ENCODE results near the gene KDM6A. TPM values are rescaled to one million over a fixed set of nuclear protein-coding genes. Genes with fewer than 3 reads are reported as not detected.

KDM6A gene
- total RNA-seq, 4 donors from 2014 or later: 42.5 to 163 (median 91.8) TPM

DNA sequence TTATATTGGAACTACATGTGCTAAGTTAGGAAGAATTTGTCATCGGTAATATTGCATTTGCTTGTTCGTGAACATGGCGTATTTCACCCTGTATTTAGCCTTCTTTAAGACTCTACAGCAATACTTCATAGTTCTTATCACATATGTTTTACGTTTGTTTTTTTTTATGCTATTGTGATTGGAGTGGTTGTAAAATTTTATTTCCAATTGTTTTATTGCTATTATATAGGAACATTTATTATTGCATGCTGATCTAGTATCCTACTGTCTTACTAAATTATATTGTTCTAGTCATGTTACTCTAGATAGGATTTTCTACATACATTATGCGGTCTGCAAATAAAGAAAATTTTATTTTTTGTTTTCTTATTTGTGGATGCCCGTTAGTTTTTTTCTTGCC, 107.4 kb downstream of the KDM6A start:
- in situ Hi-C loops (cut with MboI; ENCODE audit: low pct_ligation_motif_present in 1 of 4, low pct_unique_long_range_greater_than_20kb in 1 of 4, low sequenced_read_pairs in 3 of 4): no loop called here
- WGBS, 2 donors (ENCODE audit: low coverage in 1 of 2): 68 to 69% methylated on average over 5 to 6 of the region's 6 CpGs
- DNase-seq: no peak
- no peak overlapping the region for H3K4me3 ChIP-seq
- H3K27ac ChIP-seq: no peak overlapping the region
- intact Hi-C loops (cut with DNase I; ENCODE audit: low total_unique reads): no loop called here
- H3K4me1 ChIP-seq: peaks cover 0 to 8% (median 3%) of the 10 kb centered on the region in 4 donors
- TF ChIP-seq POLR2A (IDR thresholded peaks at IDR 0.05) (no peak), EP300 (IDR thresholded peaks at IDR 0.05; ENCODE audit: low read depth) (no peak), POLR2AphosphoS5 (IDR thresholded peaks at IDR 0.05) (no peak)
- TF ChIP-seq, protein P1, sequence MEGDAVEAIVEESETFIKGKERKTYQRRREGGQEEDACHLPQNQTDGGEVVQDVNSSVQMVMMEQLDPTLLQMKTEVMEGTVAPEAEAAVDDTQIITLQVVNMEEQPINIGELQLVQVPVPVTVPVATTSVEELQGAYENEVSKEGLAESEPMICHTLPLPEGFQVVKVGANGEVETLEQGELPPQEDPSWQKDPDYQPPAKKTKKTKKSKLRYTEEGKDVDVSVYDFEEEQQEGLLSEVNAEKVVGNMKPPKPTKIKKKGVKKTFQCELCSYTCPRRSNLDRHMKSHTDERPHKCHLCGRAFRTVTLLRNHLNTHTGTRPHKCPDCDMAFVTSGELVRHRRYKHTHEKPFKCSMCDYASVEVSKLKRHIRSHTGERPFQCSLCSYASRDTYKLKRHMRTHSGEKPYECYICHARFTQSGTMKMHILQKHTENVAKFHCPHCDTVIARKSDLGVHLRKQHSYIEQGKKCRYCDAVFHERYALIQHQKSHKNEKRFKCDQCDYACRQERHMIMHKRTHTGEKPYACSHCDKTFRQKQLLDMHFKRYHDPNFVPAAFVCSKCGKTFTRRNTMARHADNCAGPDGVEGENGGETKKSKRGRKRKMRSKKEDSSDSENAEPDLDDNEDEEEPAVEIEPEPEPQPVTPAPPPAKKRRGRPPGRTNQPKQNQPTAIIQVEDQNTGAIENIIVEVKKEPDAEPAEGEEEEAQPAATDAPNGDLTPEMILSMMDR (IDR thresholded peaks at IDR 0.05): no peak
- no peaks in the 10 kb centered on the region for H3K9me3 ChIP-seq
- no peaks in the 10 kb centered on the region for H3K36me3 ChIP-seq
- H3K27me3 ChIP-seq: no peaks in the 10 kb centered on the region

DNA sequence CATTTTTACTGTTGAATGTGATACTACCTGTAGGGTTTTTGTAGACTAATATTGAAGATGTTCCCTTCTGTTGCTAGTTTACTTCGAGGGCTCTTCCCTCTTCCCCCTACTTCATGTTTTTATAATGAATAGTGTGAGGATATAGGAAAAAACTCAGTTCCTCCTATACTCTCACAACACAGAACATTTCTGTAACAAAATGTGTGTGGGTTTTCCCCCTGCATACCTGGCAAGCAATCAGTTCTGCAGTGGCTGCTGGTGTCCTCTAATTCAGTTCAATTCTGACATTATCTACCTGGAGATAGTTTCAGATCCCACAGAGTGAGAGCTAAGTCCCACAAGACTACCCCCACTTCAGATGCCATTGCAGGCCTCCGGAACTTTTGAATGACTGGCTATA, 107.9 kb downstream of the KDM6A start:
- H3K36me3 ChIP-seq: no peaks in the 10 kb centered on the region
- H3K4me1 ChIP-seq: peaks cover 0 to 5% (median under 1%) of the 10 kb centered on the region in 4 donors
- 85% methylated on average over 2 of the region's 2 CpGs; no CpG with 5 or more reads in 1 of the 2 donors for WGBS, 2 donors (ENCODE audit: low coverage in 1 of 2)
- no peaks in the 10 kb centered on the region for H3K27me3 ChIP-seq
- DNase-seq: no peak
- H3K9me3 ChIP-seq: no peaks in the 10 kb centered on the region
- no peak overlapping the region for H3K27ac ChIP-seq
- no peak overlapping the region for H3K4me3 ChIP-seq
- TF ChIP-seq, protein P1 (IDR thresholded peaks at IDR 0.05): no peak
- TF ChIP-seq POLR2AphosphoS5 (IDR thresholded peaks at IDR 0.05) (no peak), EP300 (IDR thresholded peaks at IDR 0.05; ENCODE audit: low read depth) (no peak), POLR2A (IDR thresholded peaks at IDR 0.05) (no peak)
- intact Hi-C loops (cut with DNase I; ENCODE audit: low total_unique reads): no loop called here
- in situ Hi-C loops (cut with MboI; ENCODE audit: low pct_ligation_motif_present in 1 of 4, low pct_unique_long_range_greater_than_20kb in 1 of 4, low sequenced_read_pairs in 3 of 4): no loop called here

DNA sequence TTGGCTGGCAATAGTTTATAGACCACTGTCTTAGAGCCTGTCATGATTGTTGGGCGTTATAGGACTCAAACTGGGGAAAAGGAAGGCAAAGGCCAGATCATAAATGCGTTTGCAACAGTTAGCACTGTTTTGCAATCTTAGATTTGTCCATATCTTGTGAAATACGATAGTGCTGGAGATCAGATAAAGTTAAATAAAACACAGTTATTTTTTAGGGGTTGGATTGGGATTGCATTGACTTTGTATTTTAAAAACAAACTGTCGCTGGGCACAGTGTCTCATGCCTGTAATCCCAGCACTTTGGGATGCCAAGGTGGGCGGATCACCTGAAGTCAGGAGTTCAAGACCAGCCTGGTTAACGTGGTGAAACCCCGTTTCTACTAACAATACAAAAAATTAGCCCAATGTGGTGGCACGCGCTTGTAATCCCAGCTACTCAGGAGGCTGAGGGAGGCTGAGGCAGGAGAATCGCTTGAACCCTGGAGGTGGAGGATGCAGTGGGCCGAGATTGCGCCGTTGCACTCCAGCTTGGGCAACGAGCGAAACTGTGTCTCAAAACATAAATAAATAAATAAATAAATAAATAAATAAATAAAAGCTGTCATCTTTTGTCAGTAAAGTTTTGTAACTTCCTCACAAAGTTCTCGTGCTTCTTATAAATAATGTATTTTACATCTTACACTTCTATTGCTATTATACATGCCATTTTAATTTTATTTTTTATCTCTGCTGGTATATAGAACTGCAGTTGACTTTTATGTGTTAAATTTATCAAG, 117.2 kb downstream of the KDM6A start:
- no peak for DNase-seq
- WGBS, 2 donors (ENCODE audit: low coverage in 1 of 2): 65 to 93% methylated on average over 4 to 16 of the region's 16 CpGs
- Histone ChIP-seq H3K4me3 (no peak overlapping the region), H3K27ac (no peak overlapping the region), H3K4me1 (peaks cover 0 to 3% (median 0%) of the 10 kb centered on the region in 4 donors), H3K27me3 (no peaks in the 10 kb centered on the region), H3K9me3 (no peaks in the 10 kb centered on the region), H3K36me3 (no peaks in the 10 kb centered on the region)
- TF ChIP-seq POLR2AphosphoS5 (IDR thresholded peaks at IDR 0.05) (no peak), EP300 (IDR thresholded peaks at IDR 0.05; ENCODE audit: low read depth) (no peak), POLR2A (IDR thresholded peaks at IDR 0.05) (no peak)
- TF ChIP-seq, protein P1 (IDR thresholded peaks at IDR 0.05): no peak
- intact Hi-C loops (cut with DNase I; ENCODE audit: low total_unique reads): loop anchor here (10.0 kb wide), 1 partner anchor 45 kb away; no protein-coding TSS in a partner anchor
- in situ Hi-C loops (cut with MboI; ENCODE audit: low pct_ligation_motif_present in 1 of 4, low pct_unique_long_range_greater_than_20kb in 1 of 4, low sequenced_read_pairs in 3 of 4): no loop called here

DNA sequence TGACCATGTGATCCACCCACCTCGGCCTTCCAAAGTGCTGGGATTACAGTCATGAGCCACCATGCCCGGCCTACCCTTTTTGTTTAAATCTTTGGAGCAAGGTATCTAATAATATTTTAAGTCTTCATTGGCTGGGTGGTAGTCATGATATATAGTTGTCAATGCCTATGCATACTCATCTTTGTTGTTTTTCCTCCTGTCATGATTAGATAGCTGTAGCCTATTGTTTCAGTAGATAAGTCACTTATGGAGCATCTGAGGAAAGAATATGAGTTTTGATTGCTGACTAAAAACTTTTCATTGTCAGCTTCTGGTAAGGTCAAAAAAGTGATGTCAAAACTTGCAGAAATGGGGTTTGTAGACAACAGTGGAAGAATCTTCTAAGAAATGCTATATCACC, 119.8 kb downstream of the KDM6A start:
- no peak for DNase-seq
- H3K27me3 ChIP-seq: no peaks in the 10 kb centered on the region
- TF ChIP-seq POLR2AphosphoS5 (IDR thresholded peaks at IDR 0.05): no peak
- no peak for TF ChIP-seq POLR2A (IDR thresholded peaks at IDR 0.05)
- no peak for TF ChIP-seq EP300 (IDR thresholded peaks at IDR 0.05; ENCODE audit: low read depth)
- TF ChIP-seq, protein P1 (IDR thresholded peaks at IDR 0.05): no peak
- in situ Hi-C loops (cut with MboI; ENCODE audit: low pct_ligation_motif_present in 1 of 4, low pct_unique_long_range_greater_than_20kb in 1 of 4, low sequenced_read_pairs in 3 of 4) (no loop called here), intact Hi-C loops (cut with DNase I; ENCODE audit: low total_unique reads) (loop anchor here (10.0 kb wide), 1 partner anchor 48 kb away; no protein-coding TSS in a partner anchor)
- H3K9me3 ChIP-seq: no peaks in the 10 kb centered on the region
- H3K27ac ChIP-seq: no peak overlapping the region
- H3K36me3 ChIP-seq: no peaks in the 10 kb centered on the region
- peaks cover 10 to 24% (median 15%) of the 10 kb centered on the region in 4 donors for H3K4me1 ChIP-seq
- H3K4me3 ChIP-seq: no peak overlapping the region
- 98% methylated on average over 2 of the region's 2 CpGs; no CpG with 5 or more reads in 1 of the 2 donors for WGBS, 2 donors (ENCODE audit: low coverage in 1 of 2)

Measured in transverse colon (tissue), 4 donors.